WTC11 (cell line): Measurements from ENCODE around the gene SOWAHD. TPM values are rescaled to one million over a fixed set of nuclear protein-coding genes. Genes with fewer than 3 reads are reported as not detected.
"Not testable (repeated sequence)": the region's sequence is repeated elsewhere in the genome, so short reads cannot be mapped to it uniquely, and the experiment has no call there.

Source experiments
- ATAC-seq: fragments of 200-7000 bp; cut with Tn5 transposase; 2 replicates; pipeline ENCODE4 v1.10.0; 2021; ENCODE audit warnings: mild to moderate bottlenecking, moderate library complexity
- CTCF ChIA-PET: fragments of 300-600 bp; sonication (Branson Sonifier 250); formaldehyde crosslinking; loops from one replicate; lab custom pipeline; 2021; ENCODE audit warnings: antibody characterized with exemption; lab: Charles Lee
- POLR2A ChIA-PET: fragments of 350-600 bp; sonication (Branson Sonifier 250); formaldehyde crosslinking; loops from one replicate; lab custom pipeline; 2021; ENCODE audit warnings: antibody characterized with exemption; lab: Charles Lee
- DNase-seq: peaks from one replicate; pipeline ENCODE4 v3.0.0; 2021; ENCODE audit warnings: low spot score
- H3K27ac Mint-ChIP-seq: 2 replicates; pipeline ENCODE4 v1.8.0; 2021; ENCODE audit warnings: mixed read lengths
- H3K27me3 Mint-ChIP-seq: 2 replicates; pipeline ENCODE4 v1.8.0; 2021; ENCODE audit warnings: low read depth, mild to moderate bottlenecking, moderate library complexity, mixed read lengths
- H3K36me3 Mint-ChIP-seq: 2 replicates; pipeline ENCODE4 v1.8.0; 2021; ENCODE audit warnings: mixed read lengths
- H3K4me1 Mint-ChIP-seq: 2 replicates; pipeline ENCODE4 v1.8.0; 2022; ENCODE audit warnings: mixed read lengths
- H3K4me3 Mint-ChIP-seq: 2 replicates; pipeline ENCODE4 v1.8.0; 2021; ENCODE audit warnings: mild to moderate bottlenecking, moderate library complexity, mixed read lengths
- H3K9me3 Mint-ChIP-seq: 2 replicates; pipeline ENCODE4 v1.8.0; 2021; ENCODE audit warnings: mixed read lengths
- ATF1 ChIP-seq: sonication (generic); formaldehyde crosslinking; IDR thresholded peaks from 2 replicates; pipeline ENCODE4 v1.8.1; 2023; ENCODE audit warnings: mild to moderate bottlenecking, moderate library complexity, missing genetic modification reagents
- CREB1 ChIP-seq: sonication (generic); formaldehyde crosslinking; IDR thresholded peaks from 2 replicates; pipeline ENCODE4 v1.8.0; 2023; ENCODE audit warnings: mild to moderate bottlenecking, missing genetic modification reagents
- CREM ChIP-seq: sonication (generic); formaldehyde crosslinking; IDR thresholded peaks from 2 replicates; pipeline ENCODE4 v1.8.1; 2022; ENCODE audit warnings: mild to moderate bottlenecking, missing genetic modification reagents, moderate library complexity
- ESRRA ChIP-seq: sonication (generic); formaldehyde crosslinking; IDR thresholded peaks from 2 replicates; pipeline ENCODE4 v1.8.1; 2022; ENCODE audit warnings: mild to moderate bottlenecking, missing genetic modification reagents, borderline replicate concordance
- FOXK1 ChIP-seq: sonication (generic); formaldehyde crosslinking; IDR thresholded peaks from 2 replicates; pipeline ENCODE4 v1.8.0; 2022; ENCODE audit warnings: mild to moderate bottlenecking, moderate library complexity, missing genetic modification reagents
- FOXP1 ChIP-seq: sonication (generic); formaldehyde crosslinking; IDR thresholded peaks from 2 replicates; pipeline ENCODE4 v1.8.0; 2022; ENCODE audit warnings: missing genetic modification reagents, mild to moderate bottlenecking, moderate library complexity, borderline replicate concordance
- GABPB1 ChIP-seq: sonication (generic); formaldehyde crosslinking; IDR thresholded peaks from 2 replicates; pipeline ENCODE4 v1.8.1; 2023; ENCODE audit warnings: mild to moderate bottlenecking, missing genetic modification reagents
- GRHL2 ChIP-seq: fragments of 250-450 bp; sonication (Bioruptor Pico); IDR thresholded peaks from 2 replicates; pipeline ENCODE4 v1.8.0; 2022; ENCODE audit warnings: mild to moderate bottlenecking, moderate library complexity; ENCODE audit not compliant: insufficient replicate concordance, severe bottlenecking
- HMGA2 ChIP-seq: fragments of 250-450 bp; sonication (Bioruptor Pico); IDR thresholded peaks from 2 replicates; pipeline ENCODE4 v1.4.0; 2021; ENCODE audit warnings: mild to moderate bottlenecking, moderate library complexity
- IRF2 ChIP-seq: sonication (generic); formaldehyde crosslinking; IDR thresholded peaks from 2 replicates; pipeline ENCODE4 v1.8.0; 2022; ENCODE audit warnings: low read depth, missing genetic modification reagents, borderline replicate concordance
- NFYB ChIP-seq: sonication (generic); formaldehyde crosslinking; conservative IDR thresholded peaks from 2 replicates; pipeline ENCODE4 v1.8.0; 2022; ENCODE audit warnings: low read depth, missing genetic modification reagents
- NR2C2 ChIP-seq: sonication (generic); formaldehyde crosslinking; IDR thresholded peaks from 2 replicates; pipeline ENCODE4 v1.8.0; 2022; ENCODE audit warnings: mild to moderate bottlenecking, missing genetic modification reagents
- NR3C1 ChIP-seq: sonication (generic); formaldehyde crosslinking; conservative IDR thresholded peaks from 2 replicates; pipeline ENCODE4 v1.8.1; 2023; ENCODE audit warnings: low read depth, mild to moderate bottlenecking, missing genetic modification reagents
- OVOL2 ChIP-seq: fragments of 250-450 bp; sonication (Bioruptor Pico); IDR thresholded peaks from 2 replicates; pipeline ENCODE4 v1.9.0; 2021; ENCODE audit warnings: mild to moderate bottlenecking, borderline replicate concordance
- SMAD3 ChIP-seq: sonication (generic); formaldehyde crosslinking; IDR thresholded peaks from 2 replicates; pipeline ENCODE4 v1.8.0; 2022; ENCODE audit warnings: missing genetic modification reagents, mild to moderate bottlenecking, borderline replicate concordance
- SMAD4 ChIP-seq: sonication (generic); formaldehyde crosslinking; IDR thresholded peaks from 2 replicates; pipeline ENCODE4 v1.8.0; 2022; ENCODE audit warnings: mild to moderate bottlenecking, missing genetic modification reagents
- SP1 ChIP-seq: sonication (generic); formaldehyde crosslinking; conservative IDR thresholded peaks from 2 replicates; pipeline ENCODE4 v1.8.1; 2022; ENCODE audit warnings: missing genetic modification reagents
- ZNF219 ChIP-seq: sonication (generic); formaldehyde crosslinking; IDR thresholded peaks from 2 replicates; pipeline ENCODE4 v1.8.0; 2023; ENCODE audit warnings: missing genetic modification reagents, mild to moderate bottlenecking, borderline replicate concordance
- ZNF317 ChIP-seq: sonication (generic); formaldehyde crosslinking; IDR thresholded peaks from 2 replicates; pipeline ENCODE4 v1.8.1; 2023; ENCODE audit warnings: low read depth, mild to moderate bottlenecking, moderate library complexity, missing genetic modification reagents, borderline replicate concordance
- total RNA-seq: library from RNA; stranded (reverse); gene quantifications from 3 replicates; pipeline ENCODE4 v1.2.3, GENCODE V29; 2021
- TF ChIP-seq, protein P1 (sequence below): sonication (generic); formaldehyde crosslinking; IDR thresholded peaks from 2 replicates; pipeline ENCODE4 v1.8.1; 2022; ENCODE audit warnings: mild to moderate bottlenecking, moderate library complexity, missing genetic modification reagents
- TF ChIP-seq, protein P2 (sequence below): sonication (generic); formaldehyde crosslinking; IDR thresholded peaks from 2 replicates; pipeline ENCODE4 v1.8.1; 2023; ENCODE audit warnings: mild to moderate bottlenecking, missing genetic modification reagents, moderate library complexity
- TF ChIP-seq, protein P3 (sequence below): sonication (generic); formaldehyde crosslinking; conservative IDR thresholded peaks from 2 replicates; pipeline ENCODE4 v1.8.1; 2022; ENCODE audit warnings: mild to moderate bottlenecking, missing genetic modification reagents
- TF ChIP-seq, protein P4 (sequence below): sonication (generic); formaldehyde crosslinking; IDR thresholded peaks from 2 replicates; pipeline ENCODE4 v1.8.0; 2022; ENCODE audit warnings: mild to moderate bottlenecking, missing genetic modification reagents
- TF ChIP-seq, protein P5 (sequence below): fragments of 250-450 bp; sonication (Bioruptor Pico); IDR thresholded peaks from 2 replicates; pipeline ENCODE4 v2.1.2; 2022; ENCODE audit warnings: mild to moderate bottlenecking, moderate library complexity
- TF ChIP-seq, protein P6 (sequence below): fragments of 250-450 bp; sonication (Bioruptor Pico); IDR thresholded peaks from 2 replicates; pipeline ENCODE4 v1.9.0; 2021; ENCODE audit warnings: moderate library complexity, mild to moderate bottlenecking, inconsistent platforms, borderline replicate concordance

The SOWAHD gene
- total RNA-seq, 1 experiment from 2014 or later: 5.0 TPM

DNA sequence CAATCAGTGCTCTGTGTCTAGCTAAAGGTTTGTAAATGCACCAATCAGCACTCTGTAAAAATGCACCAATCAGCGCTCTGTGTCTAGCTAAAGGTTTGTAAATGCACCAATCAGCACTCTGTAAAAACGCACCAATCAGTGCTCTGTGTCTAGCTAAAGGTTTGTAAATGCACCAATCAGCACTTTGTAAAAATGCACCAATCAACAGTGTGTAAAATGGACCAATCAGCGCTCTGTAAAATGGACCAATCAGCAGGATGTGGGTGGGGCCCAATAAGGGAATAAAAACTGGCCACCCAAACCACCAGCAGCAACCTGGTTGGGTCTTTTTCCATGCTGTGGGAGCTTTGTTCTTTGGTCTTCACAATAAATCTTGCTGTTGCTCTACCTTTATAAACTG is 11.0 kb downstream of the SOWAHD start:
- peak; percentile 21; the same call in 1 of the 2 replicates for TF ChIP-seq NFYB
- H3K9me3 Mint-ChIP-seq, CTCF ChIA-PET, ATAC-seq, H3K36me3 Mint-ChIP-seq, H3K4me3 Mint-ChIP-seq, H3K27ac Mint-ChIP-seq, H3K27me3 Mint-ChIP-seq, POLR2A ChIA-PET, H3K4me1 Mint-ChIP-seq, DNase-seq: not testable (repeated sequence)

DNA sequence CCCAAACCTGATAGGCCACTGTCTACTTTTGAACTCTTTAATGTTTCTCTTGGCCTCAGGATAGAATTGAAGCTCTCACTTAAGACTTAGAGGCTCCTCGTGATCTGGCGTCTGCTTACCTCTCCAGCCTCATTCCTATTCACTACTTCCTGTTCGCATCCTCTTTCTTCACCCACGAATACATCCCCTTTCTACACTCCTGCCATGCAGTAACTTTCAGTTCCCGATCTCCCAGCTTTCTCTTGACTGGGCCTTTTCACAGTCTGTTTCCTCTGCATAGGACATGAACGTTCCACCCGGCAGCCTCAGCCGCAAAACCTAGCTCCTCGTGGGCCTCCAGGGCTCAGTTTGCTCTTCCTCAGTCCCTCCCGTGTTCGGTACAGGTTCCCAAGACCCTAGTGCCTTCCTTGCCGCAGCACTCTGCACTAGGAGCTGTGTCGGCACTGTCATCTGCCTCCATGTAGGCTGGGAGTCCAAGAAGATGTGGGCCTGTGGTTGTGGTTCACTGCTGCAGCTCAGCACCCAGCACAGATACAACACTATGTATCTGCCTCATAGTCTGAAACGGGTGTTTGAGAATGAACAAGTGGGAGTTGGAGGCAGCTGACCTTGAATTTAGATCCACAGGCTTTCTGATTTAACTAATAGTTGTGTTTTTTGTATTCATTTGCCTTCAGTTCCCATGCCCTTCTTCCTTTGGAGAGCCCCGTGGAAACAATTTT is 17.3 kb downstream of the SOWAHD start:
- ChIA-PET CTCF (interaction anchor here (0.8 kb wide), 1 partner anchor 263 kb away, joined by 3 read pairs; no protein-coding TSS in a partner anchor), POLR2A (no interaction called here)
- H3K27ac Mint-ChIP-seq: peak overlapping the region; percentile 72
- H3K27me3 Mint-ChIP-seq: no peaks in the 10 kb centered on the region
- ATAC-seq (no peak), DNase-seq (no peak)
- peaks cover 3% of the 10 kb centered on the region; the same call in 1 of the 2 replicates for H3K4me1 Mint-ChIP-seq
- peaks cover under 1% of the 10 kb centered on the region; the same call in 1 of the 2 replicates for H3K9me3 Mint-ChIP-seq
- H3K4me3 Mint-ChIP-seq: no peak overlapping the region
- H3K36me3 Mint-ChIP-seq: peaks cover under 1% of the 10 kb centered on the region
- no peak for TF ChIP-seq SMAD4 (CRISPR knock-in tag)
- TF ChIP-seq ZNF219: no peak
- TF ChIP-seq, protein P1, sequence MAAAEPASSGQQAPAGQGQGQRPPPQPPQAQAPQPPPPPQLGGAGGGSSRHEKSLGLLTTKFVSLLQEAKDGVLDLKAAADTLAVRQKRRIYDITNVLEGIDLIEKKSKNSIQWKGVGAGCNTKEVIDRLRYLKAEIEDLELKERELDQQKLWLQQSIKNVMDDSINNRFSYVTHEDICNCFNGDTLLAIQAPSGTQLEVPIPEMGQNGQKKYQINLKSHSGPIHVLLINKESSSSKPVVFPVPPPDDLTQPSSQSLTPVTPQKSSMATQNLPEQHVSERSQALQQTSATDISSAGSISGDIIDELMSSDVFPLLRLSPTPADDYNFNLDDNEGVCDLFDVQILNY (CRISPR knock-in tag): no peak
- no peak for TF ChIP-seq ESRRA (CRISPR knock-in tag)
- TF ChIP-seq, protein P2, sequence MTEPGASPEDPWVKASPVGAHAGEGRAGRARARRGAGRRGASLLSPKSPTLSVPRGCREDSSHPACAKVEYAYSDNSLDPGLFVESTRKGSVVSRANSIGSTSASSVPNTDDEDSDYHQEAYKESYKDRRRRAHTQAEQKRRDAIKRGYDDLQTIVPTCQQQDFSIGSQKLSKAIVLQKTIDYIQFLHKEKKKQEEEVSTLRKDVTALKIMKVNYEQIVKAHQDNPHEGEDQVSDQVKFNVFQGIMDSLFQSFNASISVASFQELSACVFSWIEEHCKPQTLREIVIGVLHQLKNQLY: no peak
- no peak for TF ChIP-seq FOXP1
- no peak for TF ChIP-seq IRF2 (CRISPR knock-in tag)
- no peak for TF ChIP-seq OVOL2
- TF ChIP-seq ATF1 (CRISPR knock-in tag): no peak
- no peak for TF ChIP-seq NR2C2 (CRISPR knock-in tag)

DNA sequence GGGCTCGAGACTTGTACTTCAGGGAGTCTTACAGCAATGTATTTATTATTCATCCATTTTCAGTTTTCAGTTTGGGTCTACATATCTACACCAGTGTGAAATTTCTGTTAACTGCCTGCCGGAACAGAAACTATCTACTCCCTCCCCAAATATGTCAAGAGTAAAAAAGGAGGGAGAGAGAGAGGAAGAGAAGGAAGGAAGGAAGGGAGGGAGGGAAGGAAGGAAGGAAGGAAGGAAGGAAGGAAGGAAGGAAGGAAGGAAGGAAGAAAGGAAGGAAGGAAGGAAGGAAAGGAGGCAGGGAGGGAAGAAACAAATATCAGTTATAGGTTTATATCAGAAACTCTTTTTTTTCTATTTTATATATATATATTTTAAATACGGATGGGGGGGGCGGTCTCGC is 20.4 kb downstream of the SOWAHD start:
- H3K9me3 Mint-ChIP-seq: no peaks in the 10 kb centered on the region
- no peak overlapping the region for H3K4me3 Mint-ChIP-seq
- no peaks in the 10 kb centered on the region for H3K27me3 Mint-ChIP-seq

More for the DNA sequence above, 20.4 kb downstream of the SOWAHD start:
- ATAC-seq: no peak
- TF ChIP-seq, protein P3, sequence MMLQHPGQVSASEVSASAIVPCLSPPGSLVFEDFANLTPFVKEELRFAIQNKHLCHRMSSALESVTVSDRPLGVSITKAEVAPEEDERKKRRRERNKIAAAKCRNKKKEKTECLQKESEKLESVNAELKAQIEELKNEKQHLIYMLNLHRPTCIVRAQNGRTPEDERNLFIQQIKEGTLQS: no peak
- TF ChIP-seq HMGA2: no peak
- TF ChIP-seq NFYB: no peak
- TF ChIP-seq NR2C2 (CRISPR knock-in tag): no peak
- TF ChIP-seq SMAD3 (CRISPR knock-in tag): no peak
- no peak for TF ChIP-seq GABPB1 (CRISPR knock-in tag)
- no peak for TF ChIP-seq CREM
- TF ChIP-seq, protein P4, sequence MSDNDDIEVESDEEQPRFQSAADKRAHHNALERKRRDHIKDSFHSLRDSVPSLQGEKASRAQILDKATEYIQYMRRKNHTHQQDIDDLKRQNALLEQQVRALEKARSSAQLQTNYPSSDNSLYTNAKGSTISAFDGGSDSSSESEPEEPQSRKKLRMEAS (CRISPR knock-in tag): no peak
- TF ChIP-seq ZNF317 (CRISPR knock-in tag): no peak
- TF ChIP-seq NR3C1: no peak
- no peak for TF ChIP-seq SP1 (CRISPR knock-in tag)
- TF ChIP-seq, protein P5, sequence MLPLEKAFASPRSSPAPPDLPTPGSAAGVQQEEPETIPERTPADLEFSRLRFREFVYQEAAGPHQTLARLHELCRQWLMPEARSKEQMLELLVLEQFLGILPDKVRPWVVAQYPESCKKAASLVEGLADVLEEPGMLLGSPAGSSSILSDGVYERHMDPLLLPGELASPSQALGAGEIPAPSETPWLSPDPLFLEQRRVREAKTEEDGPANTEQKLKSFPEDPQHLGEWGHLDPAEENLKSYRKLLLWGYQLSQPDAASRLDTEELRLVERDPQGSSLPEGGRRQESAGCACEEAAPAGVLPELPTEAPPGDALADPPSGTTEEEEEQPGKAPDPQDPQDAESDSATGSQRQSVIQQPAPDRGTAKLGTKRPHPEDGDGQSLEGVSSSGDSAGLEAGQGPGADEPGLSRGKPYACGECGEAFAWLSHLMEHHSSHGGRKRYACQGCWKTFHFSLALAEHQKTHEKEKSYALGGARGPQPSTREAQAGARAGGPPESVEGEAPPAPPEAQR (CRISPR knock-in tag): no peak
- TF ChIP-seq, protein P6, sequence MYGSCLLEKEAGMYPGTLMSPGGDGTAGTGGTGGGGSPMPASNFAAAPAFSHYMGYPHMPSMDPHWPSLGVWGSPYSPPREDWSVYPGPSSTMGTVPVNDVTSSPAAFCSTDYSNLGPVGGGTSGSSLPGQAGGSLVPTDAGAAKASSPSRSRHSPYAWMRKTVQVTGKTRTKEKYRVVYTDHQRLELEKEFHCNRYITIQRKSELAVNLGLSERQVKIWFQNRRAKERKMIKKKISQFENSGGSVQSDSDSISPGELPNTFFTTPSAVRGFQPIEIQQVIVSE: no peak
- no peak for TF ChIP-seq SMAD4 (CRISPR knock-in tag)
- no peak for TF ChIP-seq CREB1 (CRISPR knock-in tag)
- no peak for TF ChIP-seq GRHL2 (CRISPR knock-in tag)
- no peak for TF ChIP-seq FOXK1
- DNase-seq: no peak
- Mint-ChIP-seq H3K4me1 (peaks cover 3% of the 10 kb centered on the region; the same call in 1 of the 2 replicates), H3K27ac (no peak overlapping the region), H3K36me3 (peaks cover 11% of the 10 kb centered on the region)
- ChIA-PET POLR2A (no interaction called here), CTCF (interaction anchor here (0.7 to 1.2 kb wide), 5 partner anchors 19 to 296 kb away, joined by 4 to 13 read pairs (median 8); partner anchors contain the start of gene SOWAHD)
